HG02610 (cell line): ENCODE data around the gene TMEM115.

Experiments used
- ATAC-seq: cut with Tn5 transposase; IDR thresholded peaks from one replicate; pipeline ENCODE4 v1.9.1; 2021; ENCODE audit warnings: mild to moderate bottlenecking, moderate library complexity; ENCODE audit not compliant: unreplicated experiment

The TMEM115 gene

DNA sequence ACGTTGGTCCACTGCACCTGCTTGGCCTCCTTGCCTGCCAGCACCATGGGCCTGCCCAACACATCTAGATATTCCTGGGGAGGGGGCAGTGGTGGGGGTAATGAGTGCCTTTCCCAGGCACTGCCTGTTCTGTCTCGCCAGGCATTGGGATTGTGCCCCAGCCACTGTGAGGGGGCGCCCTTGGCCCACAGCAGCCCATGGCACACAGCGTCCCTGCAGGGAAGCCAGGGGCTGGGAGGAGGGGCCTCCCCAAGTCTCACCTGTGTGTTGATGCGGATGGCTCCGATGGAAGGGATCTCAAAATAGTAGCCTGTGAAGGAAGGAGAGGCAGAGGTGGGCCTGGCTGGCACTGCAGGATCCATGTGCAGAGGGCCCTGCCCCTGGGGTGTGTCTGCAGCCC is 18.7 kb upstream of the TMEM115 start:
- no peak for ATAC-seq

DNA sequence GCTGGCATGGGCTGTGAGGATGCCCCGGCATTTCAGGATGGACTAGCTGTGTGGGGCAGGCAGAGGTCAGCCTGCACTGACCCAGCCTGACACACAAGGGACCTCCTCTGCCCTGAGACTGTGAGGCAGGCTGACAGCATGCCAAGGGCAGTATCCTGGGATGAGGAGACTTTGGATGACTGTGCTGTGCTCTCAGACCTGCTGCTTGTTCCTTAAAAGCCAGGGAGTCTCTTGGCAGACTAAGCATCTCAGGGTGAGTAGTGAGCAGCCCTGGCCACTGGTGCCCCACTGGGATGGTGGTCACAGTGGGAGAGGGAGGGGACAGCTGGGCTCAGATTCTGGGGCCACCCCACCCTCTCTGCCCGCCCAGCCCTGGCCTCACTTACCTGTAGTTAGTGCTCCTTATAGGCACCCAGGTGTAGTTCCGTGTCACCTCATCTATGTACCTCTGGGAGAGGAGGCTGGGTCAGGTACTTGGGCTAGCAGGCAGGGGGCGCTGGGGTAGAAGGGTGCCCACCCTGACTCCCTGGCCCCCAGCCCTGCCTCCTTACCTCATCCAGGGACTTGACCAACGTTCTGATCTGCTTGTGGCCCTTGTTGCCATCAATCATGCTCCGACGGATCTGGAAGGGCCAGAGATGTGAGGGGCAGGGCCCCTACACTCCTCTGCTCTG is 16.1 kb upstream of the TMEM115 start:
- ATAC-seq: no peak

DNA sequence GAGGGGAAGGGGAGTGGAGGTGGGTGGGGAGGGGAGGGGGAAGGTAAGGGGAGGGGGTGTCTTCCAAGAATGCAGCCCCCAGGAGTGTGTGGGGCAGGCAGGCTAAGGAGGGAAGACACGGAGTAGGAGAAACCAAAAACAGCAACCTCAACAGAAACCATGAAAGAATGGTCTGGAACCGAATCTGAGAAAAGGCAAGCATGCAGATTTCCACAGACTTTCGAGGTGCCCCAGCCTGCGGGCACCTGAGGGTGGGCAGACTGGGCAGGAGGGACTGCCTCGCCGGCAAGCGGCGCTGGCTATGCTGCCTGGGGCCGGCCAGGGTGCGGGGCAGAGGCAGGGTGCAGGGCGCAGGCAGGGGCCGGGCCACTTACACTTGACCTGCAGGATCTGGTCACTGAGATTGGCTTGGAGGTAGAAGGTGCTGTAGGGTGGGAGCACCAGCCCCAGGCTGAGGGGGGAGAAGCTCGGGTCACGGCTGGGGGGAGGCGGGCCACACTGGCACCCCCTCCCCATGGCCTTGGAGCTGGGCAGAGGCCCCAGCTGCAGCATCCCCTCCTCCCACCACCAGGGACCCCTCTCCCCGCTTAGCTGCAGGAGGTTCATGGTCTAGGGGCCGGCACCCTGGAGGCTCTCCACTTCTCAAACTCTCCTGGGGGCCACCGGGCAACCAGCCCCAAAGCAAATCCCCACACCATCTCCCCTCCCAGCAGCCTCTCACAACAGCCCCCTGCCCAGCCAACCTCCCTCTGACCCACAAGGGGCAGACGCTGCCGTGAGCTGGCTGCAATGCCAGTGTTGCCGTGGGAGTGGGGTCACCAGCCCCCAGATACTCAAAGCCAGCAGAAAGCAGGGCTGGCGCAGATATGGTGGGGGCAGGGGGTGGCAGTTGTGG is 15.3 kb upstream of the TMEM115 start:
- no peak for ATAC-seq

GRCh38 chr3:50373146-50374051 is 14.1 kb upstream of the TMEM115 start:
- no peak for ATAC-seq

- ATAC-seq: no peak
These were observed 13.0 kb upstream of the TMEM115 start for GRCh38 chr3:50372349-50372748.

DNA sequence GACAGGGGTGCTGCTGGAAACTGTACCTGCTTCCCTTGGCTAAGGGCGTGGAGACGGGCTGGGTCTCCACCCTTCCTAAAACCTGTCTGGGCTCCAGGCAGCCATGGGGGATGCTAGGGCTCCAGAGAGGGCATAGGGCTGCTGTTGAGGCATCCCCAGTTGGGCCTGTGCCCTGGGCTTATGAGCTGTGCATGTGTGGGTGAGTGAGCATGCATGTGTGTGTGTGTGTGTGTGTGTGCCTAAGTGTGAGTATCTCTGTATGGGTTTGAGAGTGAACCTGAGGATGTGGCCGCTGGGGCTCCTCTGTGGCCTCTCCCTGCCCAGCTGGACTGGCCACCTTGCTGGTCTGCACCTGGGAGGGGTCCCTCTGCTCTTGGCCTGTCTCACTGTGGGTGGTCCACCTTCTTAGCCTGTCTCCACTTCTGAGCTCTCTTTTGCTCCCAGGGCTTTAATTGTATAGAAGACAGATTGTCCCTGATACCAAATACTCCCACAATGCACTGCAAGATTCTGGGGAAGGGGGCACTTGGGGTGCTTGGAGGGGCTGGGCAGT is 11.9 kb upstream of the TMEM115 start:
- ATAC-seq: no peak

DNA sequence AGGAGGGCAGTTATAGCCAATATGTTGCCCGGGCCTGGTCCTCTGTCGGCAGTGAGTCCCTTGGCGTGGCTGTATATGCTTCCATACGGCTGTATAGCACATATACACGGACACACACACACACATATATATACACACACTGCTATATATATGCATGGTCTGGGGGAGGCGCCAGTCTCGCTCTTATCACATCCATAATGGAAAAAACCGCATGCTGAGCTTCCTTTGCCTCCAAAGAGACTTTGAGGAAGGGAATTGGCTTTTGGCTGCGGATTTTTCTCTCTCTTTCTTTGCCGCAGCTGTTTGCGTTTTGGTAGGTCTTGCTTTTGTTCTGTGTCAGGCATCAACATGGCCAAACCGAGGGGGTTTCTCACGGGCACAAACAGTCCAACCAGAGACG is 11.3 kb upstream of the TMEM115 start:
- ATAC-seq: no peak

- ATAC-seq: no peak
These were observed 9.8 kb upstream of the TMEM115 start for GRCh38 chr3:50369012-50369670.

DNA sequence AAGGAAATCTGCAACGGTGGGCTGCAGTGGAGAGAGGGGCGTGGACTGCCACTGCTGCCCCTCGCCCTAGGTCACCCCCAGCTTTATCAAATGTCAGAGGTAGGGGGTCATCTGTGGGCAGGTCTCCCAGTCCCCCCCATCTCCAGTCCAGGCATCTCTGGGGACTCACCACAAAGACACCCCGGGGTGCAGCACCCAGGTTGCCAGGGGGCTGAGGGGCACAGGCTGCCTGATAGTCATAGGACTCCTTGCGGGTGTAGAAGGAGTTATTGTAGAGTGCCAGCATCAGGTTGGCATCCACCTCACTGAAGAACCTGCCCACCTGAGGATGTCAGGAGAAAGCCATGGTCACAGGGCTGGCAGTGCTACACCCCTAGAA is 6.5 kb upstream of the TMEM115 start:
- ATAC-seq: no peak

DNA sequence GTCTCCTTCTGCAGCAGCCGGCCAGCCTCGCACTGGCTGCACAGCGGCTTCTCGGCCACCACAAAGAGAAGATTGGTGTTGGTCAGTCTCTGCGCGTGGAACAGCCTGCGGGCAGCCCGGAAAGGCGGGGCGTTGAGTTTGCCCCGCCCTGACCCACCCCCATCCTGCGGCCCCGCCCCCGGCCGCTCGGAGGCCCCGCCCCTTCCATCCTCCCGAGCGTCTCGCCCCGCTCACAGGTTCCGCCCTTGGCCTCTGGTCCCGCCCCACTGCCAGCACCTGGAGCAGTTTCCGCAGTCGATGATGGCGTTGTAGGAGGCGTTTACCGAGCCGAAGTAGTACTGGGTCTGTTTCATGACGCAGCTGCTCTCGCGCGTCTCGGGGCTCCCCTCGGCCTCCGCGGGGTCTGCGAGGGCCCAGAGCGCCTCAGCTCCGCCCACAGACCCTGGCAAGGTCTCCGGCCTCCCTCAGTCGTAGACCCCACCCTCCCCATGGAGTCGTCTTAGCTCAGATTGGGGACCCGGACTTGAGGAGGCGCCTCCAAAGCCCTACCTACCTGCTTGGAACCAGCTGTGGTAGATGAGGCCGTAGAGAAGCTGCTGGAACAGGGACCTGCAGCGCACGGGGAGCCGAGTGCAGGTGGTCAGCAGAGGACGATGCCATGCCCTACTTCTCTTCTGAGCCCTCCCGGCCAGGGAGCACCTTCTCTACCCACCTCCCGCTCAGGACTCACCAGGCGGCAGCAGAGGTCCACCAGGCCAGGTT is 5.9 kb upstream of the TMEM115 start:
- ATAC-seq: peak; percentile 89

DNA sequence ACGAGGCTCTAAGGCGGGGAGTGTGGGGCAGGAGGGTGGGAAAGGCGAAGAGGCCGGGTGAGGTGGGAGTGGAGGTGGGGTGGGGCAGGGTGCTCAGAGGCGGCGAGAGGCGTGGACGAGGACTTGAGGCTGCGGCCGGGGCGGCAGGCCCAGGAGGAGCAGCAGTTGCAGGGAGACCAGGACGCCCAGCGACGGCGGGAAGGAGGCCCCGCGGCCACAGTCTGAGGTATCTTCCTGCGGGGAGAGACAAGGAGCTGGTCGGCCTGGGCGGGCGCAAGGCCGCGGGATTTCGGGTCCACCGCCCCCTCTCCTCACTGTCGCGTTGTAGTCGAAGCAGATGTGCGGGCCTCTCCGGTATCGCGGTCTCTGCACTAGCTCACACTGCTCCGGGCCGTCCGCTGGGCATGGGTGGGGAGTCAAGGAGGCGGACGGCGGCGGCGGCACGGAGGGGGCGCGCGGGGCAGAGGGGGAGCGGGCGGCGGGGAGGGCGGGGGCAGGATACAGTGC is 5.3 kb upstream of the TMEM115 start:
- no peak for ATAC-seq

DNA sequence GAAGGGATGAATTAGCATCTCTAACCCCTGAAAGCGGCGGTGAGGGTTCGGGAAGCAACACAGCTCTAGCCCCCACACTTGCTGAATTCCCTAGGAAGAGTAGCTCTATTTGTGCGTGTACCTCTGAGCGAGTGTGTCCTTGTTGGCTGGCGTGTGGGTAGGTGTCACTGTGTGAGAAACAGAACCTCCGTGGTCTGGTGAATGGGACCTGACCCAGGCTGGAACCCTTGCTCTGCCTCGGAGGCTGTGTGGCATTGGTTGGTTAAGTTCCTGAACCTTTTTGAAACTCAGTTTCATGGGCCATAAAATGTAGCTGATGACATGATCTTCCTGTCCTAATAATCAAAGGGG is 414 bp upstream of the TMEM115 start:
- ATAC-seq: peak; percentile 5

GRCh38 chr3:50358355-50358910 is 888 bp downstream of the TMEM115 start:
- no peak for ATAC-seq

GRCh38 chr3:50357481-50357880 is 1.8 kb downstream of the TMEM115 start:
- ATAC-seq: no peak

DNA sequence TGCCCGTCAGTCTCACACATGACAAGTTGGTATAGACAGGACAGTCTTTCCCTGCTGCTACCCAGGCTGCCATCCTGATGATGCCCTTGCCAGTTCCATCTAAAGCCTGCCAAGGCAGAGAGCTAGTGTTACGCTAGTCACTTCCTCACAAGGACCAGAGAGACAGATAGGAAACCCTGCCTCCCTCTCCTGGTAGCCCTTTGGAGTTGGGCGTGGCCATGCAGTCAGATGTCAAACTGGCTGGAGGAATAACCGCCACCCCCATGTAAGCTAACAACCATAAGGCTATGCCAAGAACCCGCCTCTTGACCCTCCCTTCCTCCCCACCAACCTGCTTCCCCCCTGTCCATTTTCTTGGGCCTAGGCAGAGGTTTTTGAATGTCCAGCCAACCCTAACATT is 2.8 kb downstream of the TMEM115 start:
- no peak for ATAC-seq

- ATAC-seq: no peak
These were observed 3.3 kb downstream of the TMEM115 start for GRCh38 chr3:50355829-50356552.

GRCh38 chr3:50354850-50355249 is 4.5 kb downstream of the TMEM115 start:
- ATAC-seq: no peak

GRCh38 chr3:50354186-50354764 is 5.0 kb downstream of the TMEM115 start:
- ATAC-seq: no peak
